Activated naive CD4-positive, alpha-beta T cell treated with anti-CD3 and anti-CD28 coated beads, Interleukin-2, amount 50 U/mL, for 16 hours (primary cell): Measurements from ENCODE around the gene ADORA1.

Experiments
- DNase-seq: peaks from one replicate; pipeline ENCODE4 v3.0.0-alpha.2; 2020

ADORA1 gene

GRCh38 chr1:203095061-203095690 lies 32.4 kb upstream of the ADORA1 start:
- DNase-seq: no peak

GRCh38 chr1:203096566-203096965 lies 31.0 kb upstream of the ADORA1 start:
- no peak for DNase-seq

- DNase-seq: no peak
Measured at GRCh38 chr1:203097001-203097400, 30.5 kb upstream of the ADORA1 start.

GRCh38 chr1:203098445-203098844 lies 29.1 kb upstream of the ADORA1 start:
- no peak for DNase-seq

- DNase-seq: no peak
Measured at GRCh38 chr1:203098914-203099520, 28.5 kb upstream of the ADORA1 start.

- no peak for DNase-seq
Measured at GRCh38 chr1:203099805-203100515, 27.6 kb upstream of the ADORA1 start.

GRCh38 chr1:203100516-203100869 lies 27.0 kb upstream of the ADORA1 start:
- no peak for DNase-seq

- DNase-seq: no peak
Measured at GRCh38 chr1:203101813-203102634, 25.5 kb upstream of the ADORA1 start.

GRCh38 chr1:203103216-203103615 lies 24.3 kb upstream of the ADORA1 start:
- DNase-seq: no peak

GRCh38 chr1:203103829-203104495 lies 23.6 kb upstream of the ADORA1 start:
- no peak for DNase-seq

- DNase-seq: no peak
Measured at GRCh38 chr1:203104789-203105390, 22.6 kb upstream of the ADORA1 start.

- DNase-seq: no peak
Measured at GRCh38 chr1:203112475-203112874, 15.1 kb upstream of the ADORA1 start.

GRCh38 chr1:203113308-203113707 lies 14.2 kb upstream of the ADORA1 start:
- DNase-seq: no peak

- no peak for DNase-seq
Measured at GRCh38 chr1:203114202-203114601, 13.3 kb upstream of the ADORA1 start.

- DNase-seq: no peak
Measured at GRCh38 chr1:203116091-203116820, 11.3 kb upstream of the ADORA1 start.

- DNase-seq: no peak
Measured at GRCh38 chr1:203117611-203118575, 9.6 kb upstream of the ADORA1 start.

- DNase-seq: no peak
Measured at GRCh38 chr1:203120325-203121153, 7.0 kb upstream of the ADORA1 start.

GRCh38 chr1:203121186-203122015 lies 6.1 kb upstream of the ADORA1 start:
- DNase-seq: no peak

GRCh38 chr1:203122159-203122558 lies 5.4 kb upstream of the ADORA1 start:
- DNase-seq: no peak
